ENCODE data around the gene MCU. TPM values are rescaled to one million over a fixed set of nuclear protein-coding genes. Genes with fewer than 3 reads are reported as not detected.
A peak's percentile ranks its signal among the peaks of the same experiment; 100 is the strongest.

Gene MCU
- total and polyA plus RNA-seq, 2 donors (not counting 1 experiment from before 2014, with no cell fraction given), result 40.5 to 77.1 TPM

GRCh38 chr10:72847681-72848080 is 155.7 kb downstream of the MCU start:
- Histone ChIP-seq H3K4me1 (ENCODE audit: control insufficient read depth, extremely low read depth, insufficient read depth, low read length) (no peaks in the 10 kb centered on the region), H3K27ac (ENCODE audit: insufficient read depth, low read length) (no peak overlapping the region), H2AFZ (ENCODE audit: low read length) (no peak overlapping the region), H3K4me2 (ENCODE audit: extremely low read depth, insufficient read depth, low read length) (no peak overlapping the region), H4K20me1 (ENCODE audit: control insufficient read depth, extremely low read depth, insufficient read depth, low read length) (no peaks in the 10 kb centered on the region), H3K36me3 (ENCODE audit: control insufficient read depth, insufficient read depth, low read length) (no peaks in the 10 kb centered on the region), H3K27me3 (ENCODE audit: control insufficient read depth, insufficient read depth, low read length) (no peaks in the 10 kb centered on the region), H3K79me2 (ENCODE audit: control insufficient read depth, insufficient read depth, low read length) (no peaks in the 10 kb centered on the region), H3K4me3 (replicated peaks in 1 of 4; ENCODE audit: control extremely low read depth in 1 of 4, insufficient read depth in 1 of 4, low read depth in 3 of 4, low read length in 4 of 4) (no peak overlapping the region), H3K9ac (ENCODE audit: insufficient read depth, low read length) (no peak overlapping the region), H3K9me3 (ENCODE audit: control insufficient read depth, insufficient read depth, low read depth, low read length) (no peaks in the 10 kb centered on the region)
- peak in 1 of 2 donors; percentile 21 for DNase-seq (ENCODE audit: low read depth in 2 of 2)
- TF ChIP-seq EZH2 (IDR thresholded peaks at IDR 0.05; ENCODE audit: low read length, missing control alignments) (no peak), CTCF (conservative IDR thresholded peaks at IDR 0.05 in 1 of 2, IDR thresholded peaks at IDR 0.05 in 1 of 2; ENCODE audit: low read depth in 1 of 2, low read length in 2 of 2) (no peak)

DNA sequence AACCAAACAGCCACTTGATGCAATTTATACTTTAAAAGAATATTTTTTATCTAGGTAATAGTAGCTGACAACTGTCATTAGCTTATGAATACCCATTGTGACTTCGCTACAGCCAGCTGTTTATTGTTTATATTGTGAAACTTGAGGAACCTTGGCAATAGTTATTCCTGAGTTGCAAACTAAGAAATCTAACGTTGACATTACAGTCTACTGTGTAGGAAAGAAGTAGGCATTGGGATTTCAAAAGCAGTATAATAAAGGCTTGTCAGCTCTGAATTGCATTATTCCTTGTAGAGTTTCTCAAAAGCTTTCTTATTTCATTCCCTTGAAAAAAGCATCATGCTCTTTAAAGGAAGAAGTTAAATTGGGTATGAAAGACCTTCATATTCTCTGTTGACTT is 158.9 kb downstream of the MCU start:
- H3K4me3 ChIP-seq (replicated peaks in 1 of 4; ENCODE audit: control extremely low read depth in 1 of 4, insufficient read depth in 1 of 4, low read depth in 3 of 4, low read length in 4 of 4), result no peak overlapping the region
- no peaks in the 10 kb centered on the region for H3K4me1 ChIP-seq (ENCODE audit: control insufficient read depth, extremely low read depth, insufficient read depth, low read length)
- H3K79me2 ChIP-seq (ENCODE audit: control insufficient read depth, insufficient read depth, low read length), result no peaks in the 10 kb centered on the region
- no peak overlapping the region for H3K9ac ChIP-seq (ENCODE audit: insufficient read depth, low read length)
- no peaks in the 10 kb centered on the region for H3K9me3 ChIP-seq (ENCODE audit: control insufficient read depth, insufficient read depth, low read depth, low read length)
- H3K4me2 ChIP-seq (ENCODE audit: extremely low read depth, insufficient read depth, low read length), result no peak overlapping the region
- no peak for DNase-seq (ENCODE audit: low read depth in 2 of 2)
- TF ChIP-seq CTCF (conservative IDR thresholded peaks at IDR 0.05 in 1 of 2, IDR thresholded peaks at IDR 0.05 in 1 of 2; ENCODE audit: low read depth in 1 of 2, low read length in 2 of 2) (no peak), EZH2 (IDR thresholded peaks at IDR 0.05; ENCODE audit: low read length, missing control alignments) (no peak)
- no peaks in the 10 kb centered on the region for H3K27me3 ChIP-seq (ENCODE audit: control insufficient read depth, insufficient read depth, low read length)
- H3K36me3 ChIP-seq (ENCODE audit: control insufficient read depth, insufficient read depth, low read length), result no peaks in the 10 kb centered on the region
- H3K27ac ChIP-seq (ENCODE audit: insufficient read depth, low read length), result no peak overlapping the region
- no peaks in the 10 kb centered on the region for H4K20me1 ChIP-seq (ENCODE audit: control insufficient read depth, extremely low read depth, insufficient read depth, low read length)
- H2AFZ ChIP-seq (ENCODE audit: low read length), result no peak overlapping the region

DNA sequence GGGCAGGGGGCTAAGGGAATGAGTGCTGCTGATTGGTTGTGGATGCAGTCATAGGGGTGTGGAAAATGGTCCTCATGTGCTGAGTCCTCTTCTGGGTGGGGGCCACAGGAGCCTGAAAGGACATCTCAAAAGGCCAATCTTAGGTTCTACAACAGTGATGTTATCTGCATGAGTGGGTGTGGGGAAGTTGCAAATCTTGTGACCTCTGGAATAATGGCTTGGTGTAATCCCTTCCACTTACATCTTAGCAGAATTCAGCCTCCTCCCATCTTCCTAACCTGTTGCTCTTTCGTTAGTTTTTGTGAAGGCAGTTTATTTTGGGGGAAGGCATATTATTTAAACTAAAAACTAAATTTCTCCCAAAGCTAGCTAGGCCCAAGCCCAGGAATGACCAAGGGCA is 159.6 kb downstream of the MCU start:
- no peak for TF ChIP-seq CTCF (conservative IDR thresholded peaks at IDR 0.05 in 1 of 2, IDR thresholded peaks at IDR 0.05 in 1 of 2; ENCODE audit: low read depth in 1 of 2, low read length in 2 of 2)
- TF ChIP-seq EZH2 (IDR thresholded peaks at IDR 0.05; ENCODE audit: low read length, missing control alignments), result no peak
- Histone ChIP-seq H3K4me1 (ENCODE audit: control insufficient read depth, extremely low read depth, insufficient read depth, low read length) (no peaks in the 10 kb centered on the region), H3K79me2 (ENCODE audit: control insufficient read depth, insufficient read depth, low read length) (no peaks in the 10 kb centered on the region), H3K4me2 (ENCODE audit: extremely low read depth, insufficient read depth, low read length) (no peak overlapping the region), H3K36me3 (ENCODE audit: control insufficient read depth, insufficient read depth, low read length) (no peaks in the 10 kb centered on the region), H3K27ac (ENCODE audit: insufficient read depth, low read length) (no peak overlapping the region), H3K9ac (ENCODE audit: insufficient read depth, low read length) (no peak overlapping the region), H3K27me3 (ENCODE audit: control insufficient read depth, insufficient read depth, low read length) (no peaks in the 10 kb centered on the region), H4K20me1 (ENCODE audit: control insufficient read depth, extremely low read depth, insufficient read depth, low read length) (no peaks in the 10 kb centered on the region), H3K4me3 (replicated peaks in 1 of 4; ENCODE audit: control extremely low read depth in 1 of 4, insufficient read depth in 1 of 4, low read depth in 3 of 4, low read length in 4 of 4) (no peak overlapping the region), H2AFZ (ENCODE audit: low read length) (no peak overlapping the region), H3K9me3 (ENCODE audit: control insufficient read depth, insufficient read depth, low read depth, low read length) (no peaks in the 10 kb centered on the region)
- DNase-seq (ENCODE audit: low read depth in 2 of 2), result no peak

All from fibroblast of lung (primary cell).